ENCODE data around the gene ENTPD5.

The ENTPD5 gene

DNA sequence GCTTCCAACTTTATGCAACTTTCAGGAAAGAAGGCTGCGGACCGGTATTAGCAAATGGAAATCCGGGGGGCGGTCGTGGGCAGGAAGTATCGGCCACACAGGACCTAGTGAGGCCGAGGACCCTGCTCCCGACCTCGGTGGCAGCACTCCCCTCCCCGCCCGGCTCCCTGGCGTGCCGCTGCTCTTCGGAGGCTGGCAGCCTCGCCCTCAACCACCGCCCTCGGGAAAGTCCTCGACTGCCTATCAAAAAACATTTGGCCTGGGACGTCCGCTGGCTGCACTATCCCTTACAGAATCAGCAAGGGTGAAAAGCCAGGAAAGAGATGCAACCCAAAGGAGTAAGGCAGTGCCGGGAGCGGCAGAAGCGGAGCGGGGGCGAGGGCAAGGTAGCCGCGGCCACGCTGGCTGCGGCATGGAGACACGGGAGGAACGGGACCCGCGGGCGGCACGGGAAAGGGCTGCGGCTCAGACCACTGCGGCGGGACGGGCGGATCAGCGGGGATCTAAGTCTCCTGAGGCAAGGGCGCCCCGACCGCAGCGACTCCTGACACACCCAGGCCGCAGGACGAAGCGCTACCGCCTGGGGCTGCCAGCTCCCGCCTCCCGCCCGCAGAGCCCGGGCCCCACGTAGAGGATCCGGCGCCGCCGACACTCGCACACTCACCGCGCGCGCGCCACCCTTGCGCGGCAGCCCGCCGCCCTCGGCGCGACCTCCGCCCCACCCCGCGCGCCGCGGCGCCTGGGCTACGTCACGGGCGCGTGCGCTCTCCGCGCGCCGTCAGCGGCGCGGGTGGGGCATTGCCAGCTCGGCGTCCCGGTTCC lies at the start of gene ENTPD5, which contains the start of gene BBOF1:
ENTPD5 (minus strand) TSS at position 703 of the 822 bp plus-strand sequence. CDS start 31,186 bp downstream, outside the sequence.
BBOF1 (plus strand) TSS at position 764 of the 822 bp plus-strand sequence. CDS start 130 bp downstream, outside the sequence.
- DNase-seq (ENCODE audit: low read depth in 2 of 2), result peak; percentile 56 to 63

- DNase-seq (ENCODE audit: low read depth in 2 of 2), result no peak
Measured at GRCh38 chr14:74065746-74066575, 46.9 kb upstream of the ENTPD5 start.

- DNase-seq (ENCODE audit: low read depth in 2 of 2), result no peak
Measured at GRCh38 chr14:74064883-74065282, 45.8 kb upstream of the ENTPD5 start.

GRCh38 chr14:74064426-74064825 lies 45.3 kb upstream of the ENTPD5 start:
- DNase-seq (ENCODE audit: low read depth in 2 of 2), result no peak

- no peak for DNase-seq (ENCODE audit: low read depth in 2 of 2)
Measured at GRCh38 chr14:74062809-74063150, 43.7 kb upstream of the ENTPD5 start.

DNA sequence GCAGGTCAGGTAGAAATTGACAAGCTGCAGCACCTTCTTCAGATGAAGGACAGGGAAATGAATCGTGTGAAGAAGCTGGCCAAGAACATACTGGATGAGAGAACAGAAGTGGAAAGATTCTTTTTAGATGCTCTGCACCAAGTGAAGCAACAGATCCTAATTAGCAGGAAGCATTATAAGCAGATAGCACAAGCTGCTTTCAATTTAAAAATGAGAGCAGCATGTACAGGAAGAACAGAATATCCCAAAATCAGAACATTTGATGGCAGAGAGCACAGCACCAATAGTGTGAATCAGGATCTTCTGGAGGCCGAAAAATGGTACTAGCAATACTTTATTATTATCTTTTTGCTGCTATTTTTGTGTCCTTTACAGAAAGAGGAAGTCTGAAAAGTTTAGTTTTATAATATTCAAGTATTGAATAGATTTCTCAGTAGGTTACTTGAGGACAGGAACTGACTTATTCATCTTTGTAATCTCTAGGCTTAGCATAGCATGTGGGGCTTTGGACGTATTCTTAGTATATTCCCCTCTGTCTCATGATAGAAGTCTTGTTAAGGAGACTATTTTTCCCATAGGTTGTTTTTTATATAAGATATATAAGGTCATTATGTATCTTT lies 30.9 kb upstream of the ENTPD5 start:
- no peak for DNase-seq (ENCODE audit: low read depth in 2 of 2)

DNA sequence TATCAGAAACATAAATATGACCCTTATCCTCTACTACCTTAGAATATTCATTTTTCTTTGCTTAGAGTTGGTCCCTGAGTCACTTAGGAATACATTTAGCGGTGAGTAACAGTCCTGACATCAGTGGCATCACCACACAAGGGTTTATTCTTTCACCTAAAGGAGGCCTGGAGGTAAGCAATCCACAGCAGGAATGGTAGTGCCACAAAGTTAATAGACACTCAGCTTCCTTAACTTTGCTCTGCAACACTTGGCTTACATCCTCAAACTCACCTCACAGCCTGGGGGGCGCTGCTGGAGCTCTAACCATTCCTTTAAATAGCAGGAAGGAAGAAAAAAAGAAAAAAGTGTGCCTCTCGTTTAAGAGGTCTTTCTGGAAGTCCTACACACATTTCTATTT lies 29.2 kb upstream of the ENTPD5 start:
- DNase-seq (ENCODE audit: low read depth in 2 of 2), result no peak

GRCh38 chr14:74045522-74045921 lies 26.4 kb upstream of the ENTPD5 start:
- no peak for DNase-seq (ENCODE audit: low read depth in 2 of 2)

GRCh38 chr14:74042296-74042695 lies 23.2 kb upstream of the ENTPD5 start:
- no peak for DNase-seq (ENCODE audit: low read depth in 2 of 2)

GRCh38 chr14:74038020-74038859 lies 19.2 kb upstream of the ENTPD5 start:
- no peak for DNase-seq (ENCODE audit: low read depth in 2 of 2)

- no peak for DNase-seq (ENCODE audit: low read depth in 2 of 2)
Measured at GRCh38 chr14:74035556-74035955, 16.5 kb upstream of the ENTPD5 start.

DNA sequence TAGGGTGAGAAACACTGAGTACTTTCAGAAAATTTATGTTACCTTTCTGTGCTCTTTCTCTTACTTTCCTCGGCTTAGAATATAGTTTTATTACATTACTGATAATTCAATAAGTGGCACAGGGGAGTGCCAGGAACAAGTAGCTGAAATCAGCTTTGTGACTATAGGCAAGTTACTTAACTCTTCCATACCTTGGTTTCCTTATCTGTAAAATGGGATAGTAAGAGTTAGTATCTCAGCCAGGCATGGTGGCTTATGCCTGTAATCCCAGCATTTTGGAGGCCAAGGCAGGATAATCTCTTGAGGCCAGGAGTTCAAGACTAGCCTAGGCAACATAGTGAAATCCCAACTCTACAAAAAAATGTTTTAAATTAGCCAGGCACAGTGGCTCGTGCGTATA lies 15.5 kb upstream of the ENTPD5 start:
- DNase-seq (ENCODE audit: low read depth in 2 of 2), result no peak

- no peak for DNase-seq (ENCODE audit: low read depth in 2 of 2)
Measured at GRCh38 chr14:74029136-74029535, 10.0 kb upstream of the ENTPD5 start.

GRCh38 chr14:74022346-74022745 lies 3.3 kb upstream of the ENTPD5 start:
- no peak for DNase-seq (ENCODE audit: low read depth in 2 of 2)

DNA sequence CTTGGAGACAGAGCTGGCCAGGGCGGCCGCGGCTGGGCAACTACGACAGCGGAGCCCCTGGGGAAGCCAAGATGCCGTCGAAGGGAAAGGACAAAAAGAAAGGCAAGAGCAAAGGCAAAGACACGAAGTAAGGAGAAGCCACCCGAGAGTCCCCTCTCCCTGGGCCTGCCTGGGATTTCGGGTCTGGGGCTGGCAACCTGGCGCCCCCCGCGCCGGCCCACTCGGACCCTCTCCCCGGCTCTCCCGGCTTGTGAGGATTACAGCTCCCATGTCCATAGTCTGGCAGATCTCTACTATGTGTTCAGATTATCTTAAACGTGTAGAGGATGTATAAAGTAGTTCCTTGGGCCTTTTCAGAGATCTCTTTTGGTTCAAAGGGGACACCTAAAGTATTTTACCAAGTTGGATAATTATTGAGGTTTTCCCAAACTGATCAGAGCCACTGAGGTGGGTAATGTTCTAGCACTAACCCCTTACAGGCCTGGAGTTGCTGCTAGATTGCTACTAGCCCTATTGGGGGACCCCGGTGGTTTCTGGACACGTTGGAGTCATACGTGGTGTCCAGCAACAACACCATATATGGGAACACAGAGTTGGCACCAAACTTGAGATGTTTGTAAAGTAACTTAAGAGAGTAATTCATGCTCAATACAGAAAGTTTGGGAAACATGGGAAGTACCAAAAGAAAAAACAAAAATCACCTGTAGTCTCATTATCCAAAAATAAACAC lies 485 bp upstream of the ENTPD5 start:
- DNase-seq (ENCODE audit: low read depth in 2 of 2), result no peak

DNA sequence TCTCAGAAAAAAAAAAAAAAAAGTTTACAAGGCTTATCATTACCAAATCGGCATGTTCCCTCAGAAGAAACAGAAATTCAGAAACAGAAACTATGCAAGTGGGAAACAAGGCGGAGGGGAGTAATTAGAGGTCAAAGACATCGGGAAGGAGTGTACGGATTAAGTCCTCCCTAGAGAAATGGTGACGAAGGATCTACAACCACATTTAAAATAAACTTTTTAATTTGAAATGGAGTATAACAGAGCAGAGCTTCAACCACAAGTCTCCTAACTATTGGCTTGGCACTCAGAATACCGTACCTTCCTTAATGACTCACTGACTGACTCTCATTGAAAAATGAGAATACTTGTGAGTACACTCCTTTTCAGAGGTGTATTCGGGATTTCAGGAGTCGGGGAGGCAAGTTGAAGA lies 908 bp downstream of the ENTPD5 start:
- no peak for DNase-seq (ENCODE audit: low read depth in 2 of 2)

DNA sequence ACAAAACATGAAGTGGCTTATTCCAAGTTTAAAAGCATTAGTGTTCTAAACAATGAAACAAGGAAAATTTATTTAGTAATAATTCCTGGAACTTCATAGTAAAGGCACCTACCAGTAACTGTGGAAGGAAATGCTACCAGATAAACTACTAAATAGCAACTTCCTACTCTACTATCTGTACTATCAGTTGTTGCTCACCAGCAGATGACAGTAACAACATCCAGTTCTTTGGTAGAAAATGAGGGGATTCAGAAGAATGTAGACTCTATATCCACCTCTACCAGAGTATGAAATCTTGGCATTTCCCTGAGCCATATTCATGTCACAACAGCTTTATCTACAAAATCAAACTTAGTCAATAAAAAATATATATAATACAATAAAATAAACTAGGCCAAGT lies 3.1 kb downstream of the ENTPD5 start:
- no peak for DNase-seq (ENCODE audit: low read depth in 2 of 2)

DNA sequence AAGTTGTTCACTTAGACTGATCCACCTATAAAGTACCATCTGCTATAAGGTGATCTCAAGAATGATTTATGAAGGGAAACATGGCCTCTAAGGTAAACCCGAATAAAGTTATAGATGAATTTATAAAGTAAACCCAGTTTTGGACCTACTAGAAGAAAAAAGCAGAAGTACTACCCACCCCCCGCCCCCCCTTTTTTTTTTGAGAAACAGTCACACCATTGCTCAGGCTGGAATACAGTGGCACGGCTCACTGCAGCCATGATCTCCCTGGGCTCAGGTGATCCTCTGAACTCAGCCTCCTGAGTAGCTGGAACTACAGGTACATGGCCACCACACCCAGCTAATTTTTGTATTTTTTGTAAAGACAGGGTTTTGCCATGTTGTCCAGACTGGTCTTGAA lies 3.9 kb downstream of the ENTPD5 start:
- DNase-seq (ENCODE audit: low read depth in 2 of 2), result no peak

GRCh38 chr14:74014299-74014698 lies 4.8 kb downstream of the ENTPD5 start:
- no peak for DNase-seq (ENCODE audit: low read depth in 2 of 2)

- no peak for DNase-seq (ENCODE audit: low read depth in 2 of 2)
Measured at GRCh38 chr14:74008843-74009499, 10.1 kb downstream of the ENTPD5 start.

Data from stimulated activated CD4-positive, alpha-beta T cell treated with anti-CD3 and anti-CD28 coated beads, Interleukin-1b, Interleukin-23, amount 100 ng/mL, for 1 hour (primary cell).